K562 (cell line): Measurements from ENCODE around the gene USH2A. TPM values are rescaled to one million over a fixed set of nuclear protein-coding genes. Genes with fewer than 3 reads are reported as not detected.

Experiments used
- ATAC-seq: fragments of 200-7000 bp; cut with Tn5 transposase; 3 replicates; pipeline ENCODE4 v1.9.1; 2020; ENCODE audit warnings: moderate library complexity
- BruUV-seq: library from RNA; stranded (reverse); fragments of 400-500 nt; replicated peaks from 2 replicates; lab custom pipeline; 2021; lab: Mats Ljungman, UMichigan
- CTCF ChIA-PET: fragments of 300-600 bp; formaldehyde crosslinking; extraction: SDS; loops from one replicate; lab custom pipeline; 2021; ENCODE audit warnings: low intra/inter-chr PET ratio; lab: Yijun Ruan, JAX
- POLR2A ChIA-PET: fragments of 300-600, 350-650 bp; sonication (Branson Sonifier 250); formaldehyde crosslinking; extraction: SDS; loops from one replicate; lab custom pipeline; 2021; ENCODE audit warnings: antibody characterized with exemption, inconsistent platforms; lab: Yijun Ruan, JAX
- DNase-seq, 4 experiments: peaks; one replicate each; pipeline versions ENCODE4 v3.0.0 to v3.0.0-alpha.2; 2011 to 2018; ENCODE audit warnings: low spot score in 3 of 4, mixed read lengths in 3 of 4; ENCODE audit errors: extremely low read depth in 1 of 4
- FAIRE-seq: peaks from 2 replicates; lab custom pipeline; 2011; peaks lifted over from hg19 to GRCh38; lab: Jason Lieb, UNC
- H2AFZ ChIP-seq: 2 replicates; pipeline ENCODE4 v1.6.0; 2011; ENCODE audit warnings: low read depth, low read length, control low read depth, inconsistent platforms
- H3K27ac ChIP-seq: fragments of 200-600 bp; 3 replicates; pipeline ENCODE4 v1.8.0; 2011; ENCODE audit warnings: low read depth, mild to moderate bottlenecking, control low read depth, inconsistent platforms, low read length, moderate library complexity, mixed read lengths; ENCODE audit errors: extremely low read depth
- H3K27me3 ChIP-seq, 2 experiments: fragments of 300-600 bp in 1 of 2; 2 replicates in 1 of 2; 3 replicates in 1 of 2; pipeline versions ENCODE4 v1.6.0 to v1.8.0; 2011; ENCODE audit warnings: inconsistent platforms in 2 of 2, low read length in 2 of 2, mild to moderate bottlenecking in 1 of 2, mixed read lengths in 1 of 2, moderate library complexity in 1 of 2; ENCODE audit not compliant: control insufficient read depth in 2 of 2, insufficient read depth in 2 of 2
- H3K36me3 ChIP-seq: fragments of 300-600 bp; 3 replicates; pipeline ENCODE4 v1.8.0; 2011; ENCODE audit warnings: mild to moderate bottlenecking, low read length, inconsistent platforms; ENCODE audit not compliant: control insufficient read depth, insufficient read depth
- H3K4me1 ChIP-seq, 2 experiments: fragments of 200-600 bp in 1 of 2; replicated peaks in 1 of 2; 2 replicates in 1 of 2; 3 replicates in 1 of 2; pipeline versions ENCODE4 v1.5.1 to v1.8.0; 2011; ENCODE audit warnings: inconsistent platforms in 2 of 2, low read length in 2 of 2, mild to moderate bottlenecking in 1 of 2, mixed read lengths in 1 of 2, moderate library complexity in 1 of 2; ENCODE audit not compliant: control insufficient read depth in 2 of 2, insufficient read depth in 2 of 2
- H3K4me2 ChIP-seq: 2 replicates; pipeline ENCODE4 v1.6.1; 2011; ENCODE audit warnings: low read length, control low read depth, inconsistent platforms, mixed read lengths; ENCODE audit not compliant: insufficient read depth
- H3K4me3 ChIP-seq: fragments of 200-600 bp; sonication (generic), shearing (Covaris generic); 2 replicates; pipeline ENCODE4 v1.5.1; 2016; ENCODE audit warnings: control low read depth, inconsistent platforms
- H3K79me2 ChIP-seq: fragments of 200-600 bp; 3 replicates; pipeline ENCODE4 v1.8.0; 2011; ENCODE audit warnings: low read length, inconsistent platforms; ENCODE audit not compliant: control insufficient read depth, insufficient read depth
- H3K9ac ChIP-seq, 2 experiments: 2 replicates each; pipeline versions ENCODE4 v1.6.0 to v1.6.1; 2011; ENCODE audit warnings: low read depth in 2 of 2, low read length in 2 of 2, control low read depth in 1 of 2, inconsistent platforms in 1 of 2, mild to moderate bottlenecking in 1 of 2, mixed read lengths in 1 of 2; ENCODE audit not compliant: insufficient read depth in 1 of 2
- H3K9me1 ChIP-seq: one replicate; pipeline ENCODE4 v1.6.0; 2011; ENCODE audit warnings: inconsistent platforms, mild to moderate bottlenecking, low read length, moderate library complexity; ENCODE audit not compliant: control insufficient read depth, insufficient read depth
- H3K9me3 ChIP-seq: replicated peaks from 2 replicates; pipeline ENCODE4 v1.5.1; 2011; ENCODE audit warnings: low read depth, low read length, inconsistent platforms; ENCODE audit not compliant: control insufficient read depth, insufficient read depth
- H4K20me1 ChIP-seq: replicated peaks from 2 replicates; pipeline ENCODE4 v1.6.1; 2011; ENCODE audit warnings: low read length, inconsistent platforms, mixed read lengths; ENCODE audit not compliant: control insufficient read depth, insufficient read depth
- BRD4 ChIP-seq: fragments of 200-600 bp; sonication (generic); IDR thresholded peaks from 2 replicates; pipeline ENCODE4 v1.6.1; 2017; ENCODE audit warnings: inconsistent platforms
- PURB ChIP-seq: sonication (generic); formaldehyde crosslinking; IDR thresholded peaks from 2 replicates; pipeline ENCODE4 v1.9.0; 2021; ENCODE audit warnings: low read depth, mild to moderate bottlenecking, missing genetic modification reagents
- RFX5 ChIP-seq: IDR thresholded peaks from 2 replicates; pipeline ENCODE4 v1.6.1; 2011; ENCODE audit warnings: low read depth, mild to moderate bottlenecking, improper control_type of control experiment, low read length
- TCFL5 ChIP-seq: fragments of 250-450 bp; sonication (Bioruptor Pico); conservative IDR thresholded peaks from 2 replicates; pipeline ENCODE4 v1.6.1; 2021; ENCODE audit warnings: mild to moderate bottlenecking, moderate library complexity, matching md5 sums
- THRAP3 ChIP-seq: fragments of 450-650 bp; IDR thresholded peaks from 2 replicates; pipeline ENCODE4 v1.6.1; 2016; ENCODE audit warnings: mild to moderate bottlenecking, inconsistent platforms, borderline replicate concordance
- TOE1 ChIP-seq, 2 experiments: fragments of 450-650 bp in 1 of 2; sonication (generic) in 1 of 2; formaldehyde crosslinking in 1 of 2; IDR thresholded peaks; 2 replicates each; pipeline versions ENCODE4 v1.7.1 to v1.8.0; 2016 to 2022; ENCODE audit warnings: borderline replicate concordance in 2 of 2, mild to moderate bottlenecking in 2 of 2, antibody characterized with exemption in 1 of 2, inconsistent platforms in 1 of 2, low read depth in 1 of 2, missing genetic modification reagents in 1 of 2, moderate library complexity in 1 of 2
- ZC3H11A ChIP-seq: IDR thresholded peaks from 2 replicates; pipeline ENCODE4 v1.6.1; 2012; ENCODE audit warnings: low read depth, low read length, improper control_type of control experiment
- WGBS: fragments of 100-300 bp; shearing (Covaris generic); methylation state at CpG from one replicate; pipeline ENCODE4 v1.1.6; 2016; ENCODE audit warnings: low coverage, mixed read lengths; ENCODE audit not compliant: insufficient coverage; ENCODE audit errors: missing lambda C conversion rate; 5-methylcytosine and 5-hydroxymethylcytosine counted together
- in situ Hi-C: fragments of 300-500 bp; cut with MboI; formaldehyde crosslinking; loops from 4 replicates; pipeline ENCODE4 v1.15.0; 2018; ENCODE audit warnings: inconsistent platforms, mixed read lengths
- intact Hi-C: fragments of 100-400 bp; cut with micrococcal nuclease; formaldehyde crosslinking; loops from 2 replicates; pipeline ENCODE4 v1.14.2; 2022
- polyA plus RNA-seq, 8 experiments: library from polyadenylated mRNA; depleted of rRNA in 4 of 8; stranded (reverse) in 5 of 8; unstranded in 3 of 8; fragments of >200 nt; fragmentation: Nextera tagmentation in 2 of 8; fragmentation: Illumina TruSeq in 1 of 8; extraction: Ambion mirVana in 2 of 8; extraction: Trizol in 1 of 8; gene quantifications; 2 replicates each; pipeline versions ENCODE4 v1.2.1 to v1.2.3, GENCODE V29; 2011 to 2014; ENCODE audit warnings: inconsistent platforms in 1 of 8, missing spikeins in 1 of 8
- total RNA-seq, 7 experiments: library from RNA; depleted of rRNA in 6 of 7; stranded (reverse); fragments of >200 nt in 6 of 7; fragmentation: Illumina TruSeq in 2 of 7; extraction: Trizol in 2 of 7; gene quantifications; 2 replicates each; pipeline versions ENCODE4 v1.2.1 to v1.2.3, GENCODE V29; 2011 to 2021; ENCODE audit warnings: low replicate concordance in 1 of 7
- TF ChIP-seq, protein P1 (sequence below): sonication (generic); formaldehyde crosslinking; IDR thresholded peaks from 2 replicates; pipeline ENCODE4 v1.8.0; 2022; ENCODE audit warnings: mild to moderate bottlenecking, missing genetic modification reagents, borderline replicate concordance
- TF ChIP-seq, protein P2 (sequence below): fragments of 450-650 bp; IDR thresholded peaks from 2 replicates; pipeline ENCODE4 v1.6.1; 2016; ENCODE audit warnings: borderline replicate concordance
- TF ChIP-seq, protein P3 (sequence below), 2 experiments: fragments of 150-350 bp in 1 of 2; IDR thresholded peaks; 2 replicates each; pipeline ENCODE4 v1.6.1; 2012 to 2016; ENCODE audit warnings: low read depth in 2 of 2, low read length in 2 of 2, mild to moderate bottlenecking in 1 of 2, moderate library complexity in 1 of 2
- TF ChIP-seq, protein P4 (sequence below): IDR thresholded peaks from 3 replicates; pipeline ENCODE4 v1.6.1; 2011; ENCODE audit warnings: borderline replicate concordance, mild to moderate bottlenecking, moderate library complexity; ENCODE audit not compliant: insufficient read length; ENCODE audit errors: extremely low read depth

The USH2A gene
- total and polyA plus RNA-seq, 9 of the 15 experiments (the other 6 are each of a cell fraction or from before 2014, with no cell fraction given) = under 0.01 TPM; not detected in 7

DNA sequence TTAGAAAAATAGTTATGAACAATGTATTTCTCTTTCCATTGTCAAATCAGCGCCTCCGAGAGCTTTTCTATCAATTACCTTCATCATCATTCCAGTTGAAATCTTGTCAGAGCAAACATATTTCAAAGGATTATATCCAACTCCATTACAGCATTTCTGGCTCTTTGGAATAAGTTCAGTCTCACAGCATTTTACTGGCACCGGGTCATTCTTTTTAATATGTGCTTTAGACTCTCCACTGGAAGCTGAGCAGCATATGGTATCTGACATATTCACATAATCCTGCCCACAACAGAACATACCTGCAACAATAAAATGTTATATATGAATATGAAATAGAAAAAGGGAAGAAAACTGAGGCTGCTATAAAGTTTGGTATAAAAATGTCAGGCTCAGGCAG is 633.3 kb downstream of the USH2A start:
- H3K4me2 ChIP-seq = no peak overlapping the region
- no peak overlapping the region for H3K4me3 ChIP-seq
- no peak overlapping the region for H3K27ac ChIP-seq
- H3K9me1 ChIP-seq = no peaks in the 10 kb centered on the region
- H3K27me3 ChIP-seq = no peaks in the 10 kb centered on the region
- intact Hi-C loops (no loop called here), in situ Hi-C loops (no loop called here)
- no peak overlapping the region for H3K9ac ChIP-seq
- no peaks in the 10 kb centered on the region for H4K20me1 ChIP-seq
- no TSS peak for BruUV-seq
- no peak for ATAC-seq
- H3K9me3 ChIP-seq = no peaks in the 10 kb centered on the region
- H3K79me2 ChIP-seq = no peaks in the 10 kb centered on the region
- H3K4me1 ChIP-seq = no peaks in the 10 kb centered on the region
- ChIA-PET POLR2A (no interaction called here), CTCF (no interaction called here)
- 0% methylated on average over 3 of the region's 3 CpGs for WGBS
- no peaks in the 10 kb centered on the region for H3K36me3 ChIP-seq
- no peak overlapping the region for H2AFZ ChIP-seq
- no peak for FAIRE-seq
- DNase-seq = no peak
- no peak for TF ChIP-seq PURB (CRISPR knock-in tag)
- TF ChIP-seq, protein P1, sequence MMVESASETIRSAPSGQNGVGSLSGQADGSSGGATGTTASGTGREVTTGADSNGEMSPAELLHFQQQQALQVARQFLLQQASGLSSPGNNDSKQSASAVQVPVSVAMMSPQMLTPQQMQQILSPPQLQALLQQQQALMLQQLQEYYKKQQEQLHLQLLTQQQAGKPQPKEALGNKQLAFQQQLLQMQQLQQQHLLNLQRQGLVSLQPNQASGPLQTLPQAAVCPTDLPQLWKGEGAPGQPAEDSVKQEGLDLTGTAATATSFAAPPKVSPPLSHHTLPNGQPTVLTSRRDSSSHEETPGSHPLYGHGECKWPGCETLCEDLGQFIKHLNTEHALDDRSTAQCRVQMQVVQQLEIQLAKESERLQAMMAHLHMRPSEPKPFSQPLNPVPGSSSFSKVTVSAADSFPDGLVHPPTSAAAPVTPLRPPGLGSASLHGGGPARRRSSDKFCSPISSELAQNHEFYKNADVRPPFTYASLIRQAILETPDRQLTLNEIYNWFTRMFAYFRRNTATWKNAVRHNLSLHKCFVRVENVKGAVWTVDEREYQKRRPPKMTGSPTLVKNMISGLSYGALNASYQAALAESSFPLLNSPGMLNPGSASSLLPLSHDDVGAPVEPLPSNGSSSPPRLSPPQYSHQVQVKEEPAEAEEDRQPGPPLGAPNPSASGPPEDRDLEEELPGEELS (CRISPR knock-in tag) = no peak
- no peak for TF ChIP-seq THRAP3
- TF ChIP-seq TOE1 (IDR thresholded peaks at IDR 0.05; ENCODE audit: borderline replicate concordance) = no peak
- no peak for TF ChIP-seq TOE1 (CRISPR knock-in tag; IDR thresholded peaks at IDR 0.05; ENCODE audit: borderline replicate concordance, low read depth)
- TF ChIP-seq, protein P2, sequence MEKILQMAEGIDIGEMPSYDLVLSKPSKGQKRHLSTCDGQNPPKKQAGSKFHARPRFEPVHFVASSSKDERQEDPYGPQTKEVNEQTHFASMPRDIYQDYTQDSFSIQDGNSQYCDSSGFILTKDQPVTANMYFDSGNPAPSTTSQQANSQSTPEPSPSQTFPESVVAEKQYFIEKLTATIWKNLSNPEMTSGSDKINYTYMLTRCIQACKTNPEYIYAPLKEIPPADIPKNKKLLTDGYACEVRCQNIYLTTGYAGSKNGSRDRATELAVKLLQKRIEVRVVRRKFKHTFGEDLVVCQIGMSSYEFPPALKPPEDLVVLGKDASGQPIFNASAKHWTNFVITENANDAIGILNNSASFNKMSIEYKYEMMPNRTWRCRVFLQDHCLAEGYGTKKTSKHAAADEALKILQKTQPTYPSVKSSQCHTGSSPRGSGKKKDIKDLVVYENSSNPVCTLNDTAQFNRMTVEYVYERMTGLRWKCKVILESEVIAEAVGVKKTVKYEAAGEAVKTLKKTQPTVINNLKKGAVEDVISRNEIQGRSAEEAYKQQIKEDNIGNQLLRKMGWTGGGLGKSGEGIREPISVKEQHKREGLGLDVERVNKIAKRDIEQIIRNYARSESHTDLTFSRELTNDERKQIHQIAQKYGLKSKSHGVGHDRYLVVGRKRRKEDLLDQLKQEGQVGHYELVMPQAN = no peak
- TF ChIP-seq, protein P3, sequence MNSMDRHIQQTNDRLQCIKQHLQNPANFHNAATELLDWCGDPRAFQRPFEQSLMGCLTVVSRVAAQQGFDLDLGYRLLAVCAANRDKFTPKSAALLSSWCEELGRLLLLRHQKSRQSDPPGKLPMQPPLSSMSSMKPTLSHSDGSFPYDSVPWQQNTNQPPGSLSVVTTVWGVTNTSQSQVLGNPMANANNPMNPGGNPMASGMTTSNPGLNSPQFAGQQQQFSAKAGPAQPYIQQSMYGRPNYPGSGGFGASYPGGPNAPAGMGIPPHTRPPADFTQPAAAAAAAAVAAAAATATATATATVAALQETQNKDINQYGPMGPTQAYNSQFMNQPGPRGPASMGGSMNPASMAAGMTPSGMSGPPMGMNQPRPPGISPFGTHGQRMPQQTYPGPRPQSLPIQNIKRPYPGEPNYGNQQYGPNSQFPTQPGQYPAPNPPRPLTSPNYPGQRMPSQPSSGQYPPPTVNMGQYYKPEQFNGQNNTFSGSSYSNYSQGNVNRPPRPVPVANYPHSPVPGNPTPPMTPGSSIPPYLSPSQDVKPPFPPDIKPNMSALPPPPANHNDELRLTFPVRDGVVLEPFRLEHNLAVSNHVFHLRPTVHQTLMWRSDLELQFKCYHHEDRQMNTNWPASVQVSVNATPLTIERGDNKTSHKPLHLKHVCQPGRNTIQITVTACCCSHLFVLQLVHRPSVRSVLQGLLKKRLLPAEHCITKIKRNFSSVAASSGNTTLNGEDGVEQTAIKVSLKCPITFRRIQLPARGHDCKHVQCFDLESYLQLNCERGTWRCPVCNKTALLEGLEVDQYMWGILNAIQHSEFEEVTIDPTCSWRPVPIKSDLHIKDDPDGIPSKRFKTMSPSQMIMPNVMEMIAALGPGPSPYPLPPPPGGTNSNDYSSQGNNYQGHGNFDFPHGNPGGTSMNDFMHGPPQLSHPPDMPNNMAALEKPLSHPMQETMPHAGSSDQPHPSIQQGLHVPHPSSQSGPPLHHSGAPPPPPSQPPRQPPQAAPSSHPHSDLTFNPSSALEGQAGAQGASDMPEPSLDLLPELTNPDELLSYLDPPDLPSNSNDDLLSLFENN (IDR thresholded peaks at IDR 0.05; ENCODE audit: low read depth in 2 of 2, low read length in 2 of 2) = no peak
- no peak for TF ChIP-seq TCFL5
- no peak for TF ChIP-seq RFX5
- no peak for TF ChIP-seq ZC3H11A
- TF ChIP-seq BRD4 = no peak
- TF ChIP-seq, protein P4, sequence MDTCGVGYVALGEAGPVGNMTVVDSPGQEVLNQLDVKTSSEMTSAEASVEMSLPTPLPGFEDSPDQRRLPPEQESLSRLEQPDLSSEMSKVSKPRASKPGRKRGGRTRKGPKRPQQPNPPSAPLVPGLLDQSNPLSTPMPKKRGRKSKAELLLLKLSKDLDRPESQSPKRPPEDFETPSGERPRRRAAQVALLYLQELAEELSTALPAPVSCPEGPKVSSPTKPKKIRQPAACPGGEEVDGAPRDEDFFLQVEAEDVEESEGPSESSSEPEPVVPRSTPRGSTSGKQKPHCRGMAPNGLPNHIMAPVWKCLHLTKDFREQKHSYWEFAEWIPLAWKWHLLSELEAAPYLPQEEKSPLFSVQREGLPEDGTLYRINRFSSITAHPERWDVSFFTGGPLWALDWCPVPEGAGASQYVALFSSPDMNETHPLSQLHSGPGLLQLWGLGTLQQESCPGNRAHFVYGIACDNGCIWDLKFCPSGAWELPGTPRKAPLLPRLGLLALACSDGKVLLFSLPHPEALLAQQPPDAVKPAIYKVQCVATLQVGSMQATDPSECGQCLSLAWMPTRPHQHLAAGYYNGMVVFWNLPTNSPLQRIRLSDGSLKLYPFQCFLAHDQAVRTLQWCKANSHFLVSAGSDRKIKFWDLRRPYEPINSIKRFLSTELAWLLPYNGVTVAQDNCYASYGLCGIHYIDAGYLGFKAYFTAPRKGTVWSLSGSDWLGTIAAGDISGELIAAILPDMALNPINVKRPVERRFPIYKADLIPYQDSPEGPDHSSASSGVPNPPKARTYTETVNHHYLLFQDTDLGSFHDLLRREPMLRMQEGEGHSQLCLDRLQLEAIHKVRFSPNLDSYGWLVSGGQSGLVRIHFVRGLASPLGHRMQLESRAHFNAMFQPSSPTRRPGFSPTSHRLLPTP = no peak
